Ishikawa (cell line): ENCODE data around the gene SALL1.

ENCODE experiments used
- CREB1 ChIP-seq: IDR thresholded peaks from 2 replicates; pipeline ENCODE4 v1.6.1; 2012; ENCODE audit warnings: low read depth
- EGR1 ChIP-seq: IDR thresholded peaks from 2 replicates; pipeline ENCODE4 v1.6.1; 2012
- EP300 ChIP-seq: IDR thresholded peaks from 2 replicates; pipeline ENCODE4 v1.6.1; 2012; ENCODE audit warnings: borderline replicate concordance
- RAD21 ChIP-seq: IDR thresholded peaks from 2 replicates; pipeline ENCODE4 v1.6.1; 2012; ENCODE audit warnings: low read depth
- YY1 ChIP-seq: IDR thresholded peaks from 2 replicates; pipeline ENCODE4 v1.6.1; 2012; ENCODE audit warnings: low read depth
- TF ChIP-seq, protein P1 (sequence below): IDR thresholded peaks from 2 replicates; pipeline ENCODE4 v1.6.1; 2012; ENCODE audit warnings: low read depth, mild to moderate bottlenecking

- no peak for TF ChIP-seq CREB1
- TF ChIP-seq YY1 = no peak
- TF ChIP-seq, protein P1, sequence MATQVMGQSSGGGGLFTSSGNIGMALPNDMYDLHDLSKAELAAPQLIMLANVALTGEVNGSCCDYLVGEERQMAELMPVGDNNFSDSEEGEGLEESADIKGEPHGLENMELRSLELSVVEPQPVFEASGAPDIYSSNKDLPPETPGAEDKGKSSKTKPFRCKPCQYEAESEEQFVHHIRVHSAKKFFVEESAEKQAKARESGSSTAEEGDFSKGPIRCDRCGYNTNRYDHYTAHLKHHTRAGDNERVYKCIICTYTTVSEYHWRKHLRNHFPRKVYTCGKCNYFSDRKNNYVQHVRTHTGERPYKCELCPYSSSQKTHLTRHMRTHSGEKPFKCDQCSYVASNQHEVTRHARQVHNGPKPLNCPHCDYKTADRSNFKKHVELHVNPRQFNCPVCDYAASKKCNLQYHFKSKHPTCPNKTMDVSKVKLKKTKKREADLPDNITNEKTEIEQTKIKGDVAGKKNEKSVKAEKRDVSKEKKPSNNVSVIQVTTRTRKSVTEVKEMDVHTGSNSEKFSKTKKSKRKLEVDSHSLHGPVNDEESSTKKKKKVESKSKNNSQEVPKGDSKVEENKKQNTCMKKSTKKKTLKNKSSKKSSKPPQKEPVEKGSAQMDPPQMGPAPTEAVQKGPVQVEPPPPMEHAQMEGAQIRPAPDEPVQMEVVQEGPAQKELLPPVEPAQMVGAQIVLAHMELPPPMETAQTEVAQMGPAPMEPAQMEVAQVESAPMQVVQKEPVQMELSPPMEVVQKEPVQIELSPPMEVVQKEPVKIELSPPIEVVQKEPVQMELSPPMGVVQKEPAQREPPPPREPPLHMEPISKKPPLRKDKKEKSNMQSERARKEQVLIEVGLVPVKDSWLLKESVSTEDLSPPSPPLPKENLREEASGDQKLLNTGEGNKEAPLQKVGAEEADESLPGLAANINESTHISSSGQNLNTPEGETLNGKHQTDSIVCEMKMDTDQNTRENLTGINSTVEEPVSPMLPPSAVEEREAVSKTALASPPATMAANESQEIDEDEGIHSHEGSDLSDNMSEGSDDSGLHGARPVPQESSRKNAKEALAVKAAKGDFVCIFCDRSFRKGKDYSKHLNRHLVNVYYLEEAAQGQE = no peak
- TF ChIP-seq EGR1 = no peak
- TF ChIP-seq RAD21 = no peak
- TF ChIP-seq EP300 = no peak
These were observed 1.9 kb upstream of the SALL1 start for GRCh38 chr16:51152691-51153576.
